ENCODE results near the gene TMEM31.
"Not testable (repeated sequence)": the region's sequence is repeated elsewhere in the genome, so short reads cannot be mapped to it uniquely, and the experiment has no call there.

Gene TMEM31

GRCh38 chrX:103726477-103726876, 15.8 kb downstream of the TMEM31 start:
- DNase-seq (ENCODE audit: low read depth) = no peak

- DNase-seq (ENCODE audit: low read depth) = no peak
Observed at GRCh38 chrX:103727115-103727514, 16.4 kb downstream of the TMEM31 start.

DNA sequence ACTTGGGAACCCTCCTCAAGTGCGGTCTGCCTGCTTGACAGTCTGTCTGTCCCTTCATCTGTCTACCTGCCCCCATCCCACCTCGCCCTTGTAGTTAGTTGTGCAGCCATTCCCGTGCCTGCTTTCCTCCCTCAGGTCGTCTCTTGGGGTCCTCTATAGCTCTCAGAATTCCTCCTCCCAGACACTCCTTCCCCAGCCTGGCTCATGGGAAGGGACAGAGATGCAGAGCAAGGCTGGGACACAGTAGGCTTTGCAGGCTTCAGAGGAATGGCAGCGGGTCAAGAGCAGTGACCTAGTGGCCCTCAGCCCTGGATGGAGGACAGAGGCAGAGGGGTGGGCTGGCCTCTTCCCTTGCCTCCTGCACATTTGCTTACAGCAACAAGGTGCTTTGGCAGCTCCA, 18.3 kb downstream of the TMEM31 start:
- DNase-seq (ENCODE audit: low read depth) = no peak

GRCh38 chrX:103730147-103730795, 19.6 kb downstream of the TMEM31 start:
- no peak for DNase-seq (ENCODE audit: low read depth)

DNA sequence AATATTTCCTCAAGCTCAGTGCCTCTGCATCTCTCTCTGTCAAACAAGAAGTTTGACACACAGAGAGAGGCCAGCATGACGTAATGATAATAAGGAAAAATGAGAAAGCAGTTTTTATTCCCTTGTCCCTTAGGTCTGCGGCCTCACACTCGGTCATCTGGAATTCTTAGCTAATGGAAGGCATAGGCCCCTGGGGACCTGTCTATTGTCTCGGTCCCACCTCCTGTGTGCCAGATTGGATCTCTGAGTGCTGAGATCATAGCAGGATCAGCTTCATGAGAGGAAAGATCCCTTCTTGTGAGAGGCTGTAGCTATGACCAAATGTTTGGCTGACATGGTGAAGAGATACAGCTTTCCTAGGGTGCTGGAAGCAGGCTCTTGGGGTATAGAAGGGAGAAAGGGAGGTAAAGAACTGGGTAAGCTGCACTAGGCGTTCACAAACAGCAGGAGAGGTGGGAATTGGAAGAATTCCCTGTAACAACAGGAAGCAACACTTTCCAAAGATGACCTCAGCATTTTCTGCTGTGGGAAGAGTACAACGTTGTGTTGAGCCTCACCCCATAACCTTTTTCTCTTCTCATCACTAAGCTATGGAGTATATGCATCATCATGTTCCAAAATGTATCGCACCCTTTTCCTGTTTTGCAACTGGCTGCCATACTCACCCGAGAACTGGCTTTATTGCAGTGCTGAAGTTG, 20.2 kb downstream of the TMEM31 start:
- no peak for DNase-seq (ENCODE audit: low read depth)

DNA sequence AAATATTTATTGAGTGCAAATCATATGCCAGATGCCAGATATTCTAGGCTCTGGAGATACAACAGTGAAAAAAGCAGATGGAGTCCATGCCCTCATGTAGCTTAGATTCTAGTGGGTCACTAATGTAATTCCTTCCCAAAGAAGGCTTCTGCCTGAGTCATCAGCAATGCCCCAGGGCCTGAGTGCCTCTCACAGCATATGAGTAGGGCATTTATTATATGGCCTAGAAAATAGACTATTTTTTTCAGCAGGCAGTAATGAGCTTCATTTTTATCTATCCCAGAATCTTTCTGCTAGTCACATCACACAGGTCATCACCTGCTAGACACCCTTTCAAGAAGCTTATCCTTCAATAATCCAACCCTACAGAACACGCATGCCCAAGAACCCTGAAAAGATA, 22.3 kb downstream of the TMEM31 start:
- no peak for DNase-seq (ENCODE audit: low read depth)

DNA sequence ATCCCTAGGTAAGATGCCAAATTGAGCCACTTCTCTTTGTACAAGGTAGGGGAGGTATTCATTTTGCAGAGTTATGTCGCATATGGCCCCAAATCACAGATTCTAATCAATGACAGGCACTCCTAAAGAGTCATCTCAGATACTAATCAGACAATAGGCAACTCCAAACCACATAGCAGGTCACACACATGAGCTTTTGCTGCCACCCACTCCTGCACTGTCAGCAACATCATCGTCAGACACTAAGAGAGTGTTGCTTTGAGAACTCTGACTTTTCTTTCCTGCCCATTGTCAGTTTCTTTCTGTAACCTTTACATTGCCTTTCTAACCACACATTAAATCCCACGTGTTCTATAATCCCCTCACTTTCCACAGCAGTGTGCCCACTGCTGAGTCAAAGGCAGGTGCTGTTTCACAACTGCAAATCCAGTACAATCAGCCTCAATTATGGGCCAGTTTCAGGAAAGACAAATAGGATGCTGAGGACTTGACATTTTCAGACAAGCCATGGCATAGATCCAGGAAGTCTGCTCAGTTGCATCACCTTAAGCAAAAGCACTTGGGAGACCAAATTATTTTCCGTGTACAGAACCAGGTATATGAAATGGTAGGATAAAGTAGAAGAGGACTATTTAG, 23.5 kb downstream of the TMEM31 start:
- no peak for DNase-seq (ENCODE audit: low read depth)

GRCh38 chrX:103737696-103738095, 27.0 kb downstream of the TMEM31 start:
- DNase-seq (ENCODE audit: low read depth) = no peak

- no peak for DNase-seq (ENCODE audit: low read depth)
Observed at GRCh38 chrX:103739421-103739820, 28.7 kb downstream of the TMEM31 start.

- no peak for DNase-seq (ENCODE audit: low read depth)
Observed at GRCh38 chrX:103741879-103742278, 31.2 kb downstream of the TMEM31 start.

GRCh38 chrX:103742339-103742738, 31.6 kb downstream of the TMEM31 start:
- DNase-seq (ENCODE audit: low read depth) = no peak

DNA sequence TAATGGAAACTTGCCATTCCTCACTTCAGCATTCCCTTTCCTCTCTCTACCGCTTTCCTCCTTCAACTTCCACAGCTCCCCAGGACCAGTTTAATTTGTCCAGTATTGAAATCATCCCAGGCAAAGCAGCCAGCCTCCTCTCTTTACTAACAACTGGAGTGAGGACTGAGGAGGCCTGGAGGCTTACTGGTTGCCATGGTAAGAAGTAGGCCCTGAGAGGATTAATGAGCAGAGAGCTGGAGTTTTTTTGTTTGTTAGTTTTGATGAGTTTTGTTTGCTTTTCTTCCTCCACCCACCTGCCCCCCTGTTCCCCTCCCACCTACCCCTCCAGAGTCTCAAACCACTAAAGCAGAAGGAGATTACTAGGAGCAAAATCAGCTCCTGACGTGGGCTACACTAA, 36.5 kb downstream of the TMEM31 start:
- DNase-seq (ENCODE audit: low read depth) = no peak

- no peak for DNase-seq (ENCODE audit: low read depth)
Observed at GRCh38 chrX:103754401-103754800, 43.7 kb downstream of the TMEM31 start.

- DNase-seq (ENCODE audit: low read depth) = no peak
Observed at GRCh38 chrX:103756736-103757135, 46.0 kb downstream of the TMEM31 start.

GRCh38 chrX:103758555-103758954, 47.8 kb downstream of the TMEM31 start:
- no peak for DNase-seq (ENCODE audit: low read depth)

DNA sequence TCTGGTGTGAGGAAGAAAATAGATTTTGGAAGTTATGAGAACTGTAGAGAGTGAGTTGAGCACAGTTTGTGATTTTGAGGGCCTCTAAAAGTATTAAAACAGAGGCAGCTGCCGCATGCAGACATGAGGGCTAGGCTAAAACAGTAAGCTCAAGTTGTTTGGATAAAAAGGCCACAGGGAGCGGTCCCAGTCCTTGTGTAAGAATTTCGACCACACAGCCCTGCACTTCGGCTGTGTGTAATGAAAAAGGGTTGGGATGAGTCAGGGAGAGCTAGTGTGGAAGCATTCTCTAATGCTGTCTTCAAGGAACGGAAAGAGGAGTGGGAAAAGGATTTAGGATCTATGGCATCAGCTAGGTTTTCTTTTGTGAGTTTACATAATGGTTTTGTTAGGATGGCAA, 52.8 kb downstream of the TMEM31 start:
- not testable (repeated sequence) for DNase-seq (ENCODE audit: low read depth)

All from HS-27A (cell line).